H9 (cell line): ENCODE data around the gene CAMTA1. TPM values are rescaled to one million over a fixed set of nuclear protein-coding genes. Genes with fewer than 3 reads are reported as not detected.
A peak's percentile ranks its signal among the peaks of the same experiment; 100 is the strongest.

ENCODE experiments used
- DNase-seq: peaks from one replicate; pipeline ENCODE4 v3.0.0-alpha.2; 2017
- H2AFZ ChIP-seq: one replicate; pipeline ENCODE4 v1.6.1; 2013; ENCODE audit warnings: mild to moderate bottlenecking, low read length, control low read depth, moderate library complexity
- H2AK5ac ChIP-seq: 2 replicates; pipeline ENCODE4 v1.6.1; 2013; ENCODE audit warnings: low read length, control low read depth, mixed read lengths; ENCODE audit not compliant: insufficient read length
- H2BK120ac ChIP-seq: one replicate; pipeline ENCODE4 v1.6.1; 2013; ENCODE audit warnings: low read depth, mild to moderate bottlenecking, low read length, control low read depth, inconsistent platforms; ENCODE audit not compliant: poor library complexity, severe bottlenecking
- H2BK12ac ChIP-seq: 2 replicates; pipeline ENCODE4 v1.6.1; 2013; ENCODE audit warnings: low read length, control low read depth, mixed read lengths, low read depth; ENCODE audit not compliant: insufficient read length
- H2BK15ac ChIP-seq: 2 replicates; pipeline ENCODE4 v1.6.1; 2013; ENCODE audit warnings: low read depth, low read length, control low read depth
- H2BK20ac ChIP-seq: one replicate; pipeline ENCODE4 v1.6.1; 2013; ENCODE audit warnings: low read depth, mild to moderate bottlenecking, low read length, control low read depth, inconsistent platforms; ENCODE audit not compliant: poor library complexity, severe bottlenecking
- H2BK5ac ChIP-seq: 2 replicates; pipeline ENCODE4 v1.6.1; 2013; ENCODE audit warnings: low read length, control low read depth, mixed read lengths; ENCODE audit not compliant: insufficient read length
- H3K14ac ChIP-seq: 2 replicates; pipeline ENCODE4 v1.6.1; 2013; ENCODE audit warnings: low read length, control low read depth; ENCODE audit not compliant: insufficient read depth
- H3K18ac ChIP-seq: 2 replicates; pipeline ENCODE4 v1.6.1; 2013; ENCODE audit warnings: low read depth, mild to moderate bottlenecking, mixed read lengths, low read length, control low read depth; ENCODE audit not compliant: insufficient read length
- H3K23ac ChIP-seq: 2 replicates; pipeline ENCODE4 v1.6.1; 2013; ENCODE audit warnings: low read length, control low read depth, mixed read lengths, low read depth; ENCODE audit not compliant: insufficient read length
- H3K23me2 ChIP-seq: 2 replicates; pipeline ENCODE4 v1.6.1; 2013; ENCODE audit warnings: low read depth, mild to moderate bottlenecking, mixed read lengths, low read length, control low read depth; ENCODE audit not compliant: insufficient read length, poor library complexity, severe bottlenecking
- H3K27ac ChIP-seq: 2 replicates; pipeline ENCODE4 v1.5.1; 2013; ENCODE audit warnings: low read length, control low read depth, mixed read lengths, low read depth; ENCODE audit not compliant: insufficient read length
- H3K27me3 ChIP-seq: 2 replicates; pipeline ENCODE4 v1.6.1; 2013; ENCODE audit warnings: low read length, control low read depth, inconsistent platforms; ENCODE audit not compliant: insufficient read depth
- H3K4ac ChIP-seq: 2 replicates; pipeline ENCODE4 v1.6.1; 2013; ENCODE audit warnings: low read depth, mild to moderate bottlenecking, control low read depth, inconsistent platforms, low read length, moderate library complexity
- H3K4me1 ChIP-seq: 2 replicates; pipeline ENCODE4 v1.6.1; 2013; ENCODE audit warnings: low read length, control low read depth, inconsistent platforms; ENCODE audit not compliant: insufficient read depth
- H3K4me2 ChIP-seq: 2 replicates; pipeline ENCODE4 v1.6.1; 2013; ENCODE audit warnings: low read length, control low read depth, mixed read lengths; ENCODE audit not compliant: insufficient read length, insufficient read depth
- H3K56ac ChIP-seq: 2 replicates; pipeline ENCODE4 v1.6.1; 2013; ENCODE audit warnings: low read depth, mild to moderate bottlenecking, mixed read lengths, low read length, control low read depth; ENCODE audit not compliant: insufficient read length
- H3K79me1 ChIP-seq: 2 replicates; pipeline ENCODE4 v1.6.1; 2013; ENCODE audit warnings: low read depth, mild to moderate bottlenecking, moderate library complexity, low read length, control low read depth, inconsistent platforms; ENCODE audit not compliant: insufficient read depth, poor library complexity, severe bottlenecking
- H3K79me2 ChIP-seq: 2 replicates; pipeline ENCODE4 v1.6.1; 2013; ENCODE audit warnings: low read length, control low read depth, inconsistent platforms; ENCODE audit not compliant: insufficient read depth
- H3K9ac ChIP-seq: 2 replicates; pipeline ENCODE4 v1.6.1; 2013; ENCODE audit warnings: low read length, control low read depth, mixed read lengths; ENCODE audit not compliant: insufficient read length; ENCODE audit errors: extremely low read depth
- H3K9me3 ChIP-seq: one replicate; pipeline ENCODE4 v1.6.1; 2013; ENCODE audit warnings: low read depth, low read length, inconsistent platforms; ENCODE audit not compliant: control insufficient read depth
- H3T11ph ChIP-seq: one replicate; pipeline ENCODE4 v1.6.1; 2013; ENCODE audit warnings: mild to moderate bottlenecking, low read length, control low read depth, inconsistent platforms
- H4K20me1 ChIP-seq: one replicate; pipeline ENCODE4 v1.6.1; 2013; ENCODE audit not compliant: control insufficient read depth, insufficient read length, insufficient read depth
- H4K5ac ChIP-seq: 2 replicates; pipeline ENCODE4 v1.6.1; 2013; ENCODE audit warnings: low read depth, mild to moderate bottlenecking, mixed read lengths, low read length, control low read depth; ENCODE audit not compliant: insufficient read length
- H4K8ac ChIP-seq: replicated peaks from 2 replicates; pipeline ENCODE4 v1.6.1; 2013; ENCODE audit warnings: low read length, control low read depth, mixed read lengths, low read depth; ENCODE audit not compliant: insufficient read length
- H4K91ac ChIP-seq: 2 replicates; pipeline ENCODE4 v1.6.1; 2013; ENCODE audit warnings: low read depth, mild to moderate bottlenecking, moderate library complexity, mixed read lengths, low read length, control low read depth; ENCODE audit not compliant: insufficient read length
- H3K27ac Mint-ChIP-seq, 3 experiments: 2 replicates in 2 of 3; 3 replicates in 1 of 3; pipeline ENCODE4 v1.8.0; 2020 to 2021; ENCODE audit warnings: mixed read lengths in 3 of 3, mild to moderate bottlenecking in 1 of 3, moderate library complexity in 1 of 3
- H3K27me3 Mint-ChIP-seq: 2 replicates; pipeline ENCODE4 v1.8.0; 2021; ENCODE audit warnings: low read depth, mild to moderate bottlenecking, moderate library complexity, mixed read lengths
- H3K36me3 Mint-ChIP-seq, 3 experiments: 2 replicates in 2 of 3; 3 replicates in 1 of 3; pipeline ENCODE4 v1.8.0; 2020 to 2021; ENCODE audit warnings: low read depth in 3 of 3, mixed read lengths in 3 of 3; ENCODE audit not compliant: insufficient read depth in 1 of 3
- H3K4me1 Mint-ChIP-seq, 2 experiments: 2 replicates each; pipeline ENCODE4 v1.8.0; 2020; ENCODE audit warnings: mixed read lengths in 2 of 2
- H3K4me3 Mint-ChIP-seq, 2 experiments: 2 replicates in 1 of 2; 3 replicates in 1 of 2; pipeline ENCODE4 v1.8.0; 2020 to 2021; ENCODE audit warnings: mild to moderate bottlenecking in 2 of 2, mixed read lengths in 2 of 2, moderate library complexity in 1 of 2
- H3K9me3 Mint-ChIP-seq, 2 experiments: 2 replicates in 1 of 2; 3 replicates in 1 of 2; pipeline ENCODE4 v1.8.0; 2020; ENCODE audit warnings: mild to moderate bottlenecking in 2 of 2, mixed read lengths in 2 of 2, moderate library complexity in 1 of 2
- CTCF ChIP-seq: fragments of 200-600 bp; sonication (generic); conservative IDR thresholded peaks from 3 replicates; pipeline ENCODE4 v1.8.0; 2021; ENCODE audit warnings: antibody characterized with exemption, mild to moderate bottlenecking
- WGBS: extraction: QIAGEN DNeasy Blood & Tissue Kit; methylation state at CpG from one replicate; pipeline ENCODE4 v1.1.7; 2013; ENCODE audit warnings: missing lambda C conversion rate, low lambda C conversion rate, mixed read lengths; ENCODE audit not compliant: insufficient read length; ENCODE audit errors: extremely low coverage; 5-methylcytosine and 5-hydroxymethylcytosine counted together
- total RNA-seq: library from RNA; stranded (reverse); gene quantifications from 2 replicates; pipeline ENCODE4 v1.2.1, GENCODE V29; 2021

The CAMTA1 gene
- total RNA-seq, 1 experiment from 2014 or later, result 115 TPM

- Histone ChIP-seq H2AFZ (no peak overlapping the region), H4K20me1 (no peaks in the 10 kb centered on the region), H2BK5ac (no peak overlapping the region), H3K14ac (no peak overlapping the region), H3T11ph (no peak overlapping the region), H3K79me2 (no peaks in the 10 kb centered on the region), H4K5ac (no peak overlapping the region), H3K4ac (no peak overlapping the region), H3K23ac (no peak overlapping the region), H2BK120ac (no peak overlapping the region), H4K8ac (no peak overlapping the region), H3K79me1 (no peaks in the 10 kb centered on the region), H4K91ac (no peak overlapping the region), H3K4me2 (no peak overlapping the region), H3K27me3 (no peaks in the 10 kb centered on the region; the same call in 1 of the 2 replicates), H2BK15ac (no peak overlapping the region), H3K27ac (no peak overlapping the region), H3K9ac (no peak overlapping the region), H3K4me1 (no peaks in the 10 kb centered on the region), H2AK5ac (no peak overlapping the region), H2BK12ac (no peak overlapping the region), H3K9me3 (no peaks in the 10 kb centered on the region), H3K18ac (no peak overlapping the region), H2BK20ac (no peak overlapping the region), H3K23me2 (peaks cover 4% of the 10 kb centered on the region), H3K56ac (no peak overlapping the region)
- no peak for TF ChIP-seq CTCF
- Mint-ChIP-seq H3K36me3 (peaks cover 34 to 61% (median 59%) of the 10 kb centered on the region in 3 experiments), H3K27me3 (peaks cover 12% of the 10 kb centered on the region), H3K27ac (0 out of 7 replicates have a peak overlapping the region, but pooled peaks of 1 of the 3 experiments have one; percentile 11), H3K4me1 (peaks cover 6 to 7% of the 10 kb centered on the region in 2 experiments), H3K4me3 (no peak overlapping the region), H3K9me3 (peaks cover 10% of the 10 kb centered on the region in 2 experiments)
- WGBS, result no CpG with 5 or more reads among the region's 7 CpGs
- DNase-seq, result no peak
Measured at GRCh38 chr1:7781501-7781900, 996.2 kb downstream of the CAMTA1 start.
